DND-41 (cell line): ENCODE data around the gene SULF2.

Experiments used
- ATAC-seq: fragments of 200-7000 bp; cut with Tn5 transposase; 3 replicates; pipeline ENCODE4 v1.9.1; 2021; ENCODE audit warnings: low read depth; ENCODE audit not compliant: insufficient read depth
- DNase-seq: peaks from one replicate; pipeline ENCODE4 v3.0.0-alpha.2; 2020
- H2AFZ ChIP-seq: 2 replicates; pipeline ENCODE4 v1.6.0; 2012; ENCODE audit warnings: low read depth, low read length
- H3K27ac ChIP-seq: 2 replicates; pipeline ENCODE4 v1.5.1; 2012; ENCODE audit warnings: low read length, inconsistent platforms
- H3K27me3 ChIP-seq: fragments of 200-600 bp; sonication (generic); 2 replicates; pipeline ENCODE4 v1.6.0; 2012; ENCODE audit warnings: low read length, mild to moderate bottlenecking, inconsistent platforms; ENCODE audit not compliant: insufficient read depth, poor library complexity
- H3K36me3 ChIP-seq: 2 replicates; pipeline ENCODE4 v1.5.1; 2012; ENCODE audit warnings: low read length, inconsistent platforms; ENCODE audit not compliant: insufficient read depth
- H3K4me1 ChIP-seq: 2 replicates; pipeline ENCODE4 v1.5.1; 2012; ENCODE audit warnings: mild to moderate bottlenecking, low read length; ENCODE audit not compliant: insufficient read depth
- H3K4me2 ChIP-seq: 2 replicates; pipeline ENCODE4 v1.6.0; 2012; ENCODE audit warnings: mild to moderate bottlenecking, moderate library complexity, low read length, inconsistent platforms; ENCODE audit not compliant: insufficient read depth
- H3K4me3 ChIP-seq, 2 experiments: fragments of 200-600 bp in 1 of 2; shearing (Covaris generic) in 1 of 2; 2 replicates each; pipeline ENCODE4 v1.5.1; 2012 to 2016; ENCODE audit warnings: inconsistent platforms in 2 of 2, low read length in 2 of 2, mild to moderate bottlenecking in 2 of 2, low read depth in 1 of 2, moderate library complexity in 1 of 2
- H3K79me2 ChIP-seq: 2 replicates; pipeline ENCODE4 v1.6.0; 2012; ENCODE audit warnings: low read length, inconsistent platforms; ENCODE audit not compliant: insufficient read depth
- H3K9ac ChIP-seq: 2 replicates; pipeline ENCODE4 v1.6.0; 2012; ENCODE audit warnings: low read depth, mild to moderate bottlenecking, inconsistent platforms, low read length, moderate library complexity
- H3K9me3 ChIP-seq: 2 replicates; pipeline ENCODE4 v1.5.1; 2012; ENCODE audit warnings: low read length, moderate library complexity, mild to moderate bottlenecking, inconsistent platforms; ENCODE audit not compliant: insufficient read depth, severe bottlenecking
- H4K20me1 ChIP-seq: 2 replicates; pipeline ENCODE4 v1.6.0; 2012; ENCODE audit warnings: low read length; ENCODE audit not compliant: insufficient read depth
- EZH2 ChIP-seq: IDR thresholded peaks from 3 replicates; pipeline ENCODE4 v1.6.1; 2012; ENCODE audit warnings: borderline replicate concordance, low read depth, mild to moderate bottlenecking, moderate library complexity, low read length, inconsistent platforms; ENCODE audit not compliant: severe bottlenecking
- TF ChIP-seq, protein P1 (sequence below): IDR thresholded peaks from 2 replicates; pipeline ENCODE4 v1.5.1; 2012; ENCODE audit warnings: borderline replicate concordance, low read length, moderate library complexity, mild to moderate bottlenecking; ENCODE audit not compliant: poor library complexity, severe bottlenecking; ENCODE audit errors: extremely low read depth

Gene SULF2

DNA sequence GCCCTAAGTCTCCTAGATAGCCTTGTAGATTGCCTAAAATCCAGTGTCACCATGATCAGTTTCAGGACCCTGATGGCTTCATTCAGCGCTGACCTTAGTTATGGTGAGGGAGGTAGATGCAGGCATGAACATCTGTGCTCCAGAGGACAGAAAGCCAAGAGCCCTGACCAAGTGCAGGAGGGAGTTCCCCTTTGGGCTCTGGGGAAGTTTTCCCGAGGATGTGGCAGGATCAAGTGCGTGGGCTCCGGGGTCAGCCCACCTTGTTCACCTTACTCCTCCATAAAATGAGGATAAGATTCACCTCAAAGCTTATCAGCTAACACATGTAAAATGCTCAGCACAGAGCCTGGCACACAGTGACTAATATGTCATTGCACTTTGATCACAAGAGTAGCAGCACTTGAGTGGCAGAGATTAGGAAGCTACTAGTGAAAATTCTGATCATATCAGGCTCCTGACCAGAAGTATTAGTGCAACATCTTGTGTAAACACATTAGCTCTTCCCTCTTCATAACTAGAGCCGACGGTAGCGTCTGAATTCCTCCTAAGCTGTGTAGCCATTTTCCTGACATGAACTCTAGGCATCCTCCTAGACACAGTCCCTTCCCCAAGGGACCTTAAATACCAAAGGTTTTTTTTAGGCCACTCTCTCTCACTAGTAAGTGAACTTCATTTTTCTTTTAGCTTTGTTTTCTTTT is 125.2 kb downstream of the SULF2 start:
- no peaks in the 10 kb centered on the region for H3K4me1 ChIP-seq
- no peaks in the 10 kb centered on the region for H4K20me1 ChIP-seq
- H3K9me3 ChIP-seq = no peaks in the 10 kb centered on the region
- H3K9ac ChIP-seq = no peak overlapping the region
- no peak overlapping the region for H2AFZ ChIP-seq
- no peak overlapping the region for H3K4me3 ChIP-seq
- no peak for ATAC-seq
- no peaks in the 10 kb centered on the region; the same call in 1 of the 2 replicates for H3K36me3 ChIP-seq
- no peak for TF ChIP-seq EZH2
- TF ChIP-seq, protein P1, sequence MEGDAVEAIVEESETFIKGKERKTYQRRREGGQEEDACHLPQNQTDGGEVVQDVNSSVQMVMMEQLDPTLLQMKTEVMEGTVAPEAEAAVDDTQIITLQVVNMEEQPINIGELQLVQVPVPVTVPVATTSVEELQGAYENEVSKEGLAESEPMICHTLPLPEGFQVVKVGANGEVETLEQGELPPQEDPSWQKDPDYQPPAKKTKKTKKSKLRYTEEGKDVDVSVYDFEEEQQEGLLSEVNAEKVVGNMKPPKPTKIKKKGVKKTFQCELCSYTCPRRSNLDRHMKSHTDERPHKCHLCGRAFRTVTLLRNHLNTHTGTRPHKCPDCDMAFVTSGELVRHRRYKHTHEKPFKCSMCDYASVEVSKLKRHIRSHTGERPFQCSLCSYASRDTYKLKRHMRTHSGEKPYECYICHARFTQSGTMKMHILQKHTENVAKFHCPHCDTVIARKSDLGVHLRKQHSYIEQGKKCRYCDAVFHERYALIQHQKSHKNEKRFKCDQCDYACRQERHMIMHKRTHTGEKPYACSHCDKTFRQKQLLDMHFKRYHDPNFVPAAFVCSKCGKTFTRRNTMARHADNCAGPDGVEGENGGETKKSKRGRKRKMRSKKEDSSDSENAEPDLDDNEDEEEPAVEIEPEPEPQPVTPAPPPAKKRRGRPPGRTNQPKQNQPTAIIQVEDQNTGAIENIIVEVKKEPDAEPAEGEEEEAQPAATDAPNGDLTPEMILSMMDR = no peak
- H3K27me3 ChIP-seq = no peaks in the 10 kb centered on the region
- no peak for DNase-seq
- H3K4me2 ChIP-seq = no peak overlapping the region
- H3K27ac ChIP-seq = no peak overlapping the region
- H3K79me2 ChIP-seq = no peaks in the 10 kb centered on the region

DNA sequence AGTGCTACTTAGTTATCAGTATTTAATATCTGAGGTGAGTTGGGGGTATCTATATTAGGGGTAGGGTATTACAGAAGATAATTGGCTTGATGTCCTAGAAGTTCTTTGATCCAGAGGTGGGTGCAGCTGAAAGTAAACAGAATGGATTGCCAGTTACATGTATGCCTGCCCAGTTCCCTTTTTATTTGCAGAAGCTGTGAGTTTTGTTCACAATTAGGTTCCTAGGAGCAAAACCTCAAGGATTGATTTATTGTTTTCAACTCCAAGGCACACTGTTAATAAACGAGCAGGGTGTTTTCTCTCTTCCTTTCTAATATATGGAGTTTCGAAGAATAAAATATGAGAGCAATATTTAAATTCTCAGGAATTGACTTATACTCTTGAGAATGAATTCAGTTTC is 129.0 kb downstream of the SULF2 start:
- ATAC-seq = no peak
- peaks cover 27% of the 10 kb centered on the region for H3K36me3 ChIP-seq
- H3K4me1 ChIP-seq = no peaks in the 10 kb centered on the region
- no peak overlapping the region for H2AFZ ChIP-seq
- no peaks in the 10 kb centered on the region for H3K79me2 ChIP-seq
- no peak overlapping the region for H3K9ac ChIP-seq
- H3K27ac ChIP-seq = no peak overlapping the region
- no peak for TF ChIP-seq EZH2
- TF ChIP-seq, protein P1 = no peak
- no peaks in the 10 kb centered on the region for H3K27me3 ChIP-seq
- H3K9me3 ChIP-seq = no peaks in the 10 kb centered on the region
- DNase-seq = no peak
- no peak overlapping the region for H3K4me2 ChIP-seq
- H4K20me1 ChIP-seq = no peaks in the 10 kb centered on the region
- H3K4me3 ChIP-seq = no peak overlapping the region

DNA sequence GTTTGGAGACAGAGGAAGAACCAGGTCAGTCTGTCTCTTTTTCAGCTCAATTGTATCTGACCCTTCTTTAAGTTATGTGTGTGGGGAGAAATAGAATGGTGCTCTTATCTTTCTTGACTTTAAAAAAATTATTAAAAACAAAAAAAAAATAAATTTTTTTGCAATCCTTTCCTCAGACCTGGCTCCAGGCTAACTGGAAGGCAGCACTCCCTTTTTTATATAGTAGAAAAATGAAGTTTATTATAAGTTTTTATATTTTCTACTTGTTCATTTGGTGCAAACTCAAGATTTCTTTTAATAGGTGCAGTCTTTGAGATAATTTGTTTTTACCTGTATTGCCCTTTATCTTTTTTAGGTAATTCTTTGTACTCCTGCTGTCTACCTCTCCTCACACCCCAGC is 129.6 kb downstream of the SULF2 start:
- H3K4me1 ChIP-seq = no peaks in the 10 kb centered on the region
- no peak overlapping the region for H3K4me2 ChIP-seq
- peaks cover 32% of the 10 kb centered on the region for H3K36me3 ChIP-seq
- H2AFZ ChIP-seq = no peak overlapping the region
- no peaks in the 10 kb centered on the region for H3K9me3 ChIP-seq
- no peak overlapping the region for H3K4me3 ChIP-seq
- DNase-seq (no peak), ATAC-seq (no peak)
- TF ChIP-seq EZH2 = no peak
- no peaks in the 10 kb centered on the region for H3K79me2 ChIP-seq
- H3K27me3 ChIP-seq = no peaks in the 10 kb centered on the region
- H3K9ac ChIP-seq = no peak overlapping the region
- H3K27ac ChIP-seq = no peak overlapping the region
- H4K20me1 ChIP-seq = no peaks in the 10 kb centered on the region

DNA sequence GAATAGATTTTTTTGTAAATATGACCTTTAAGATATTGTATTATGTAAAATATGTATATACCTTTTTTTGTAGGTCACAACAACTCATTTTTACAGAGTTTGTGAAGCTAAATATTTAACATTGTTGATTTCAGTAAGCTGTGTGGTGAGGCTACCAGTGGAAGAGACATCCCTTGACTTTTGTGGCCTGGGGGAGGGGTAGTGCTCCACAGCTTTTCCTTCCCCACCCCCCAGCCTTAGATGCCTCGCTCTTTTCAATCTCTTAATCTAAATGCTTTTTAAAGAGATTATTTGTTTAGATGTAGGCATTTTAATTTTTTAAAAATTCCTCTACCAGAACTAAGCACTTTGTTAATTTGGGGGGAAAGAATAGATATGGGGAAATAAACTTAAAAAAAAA is 130.9 kb downstream of the SULF2 start:
- Histone ChIP-seq H3K4me2 (no peak overlapping the region), H3K4me3 (no peak overlapping the region), H3K27me3 (no peaks in the 10 kb centered on the region), H3K36me3 (peaks cover 39% of the 10 kb centered on the region), H3K27ac (no peak overlapping the region), H3K4me1 (no peaks in the 10 kb centered on the region), H3K9ac (no peak overlapping the region), H4K20me1 (no peaks in the 10 kb centered on the region), H3K9me3 (no peaks in the 10 kb centered on the region), H2AFZ (no peak overlapping the region), H3K79me2 (no peaks in the 10 kb centered on the region)
- ATAC-seq = no peak
- no peak for TF ChIP-seq EZH2
- TF ChIP-seq, protein P1 = no peak
- DNase-seq = no peak
